ENCODE measurements around the gene CABCOCO1.
"Not testable (repeated sequence)": the region's sequence is repeated elsewhere in the genome, so short reads cannot be mapped to it uniquely, and the experiment has no call there.

Gene CABCOCO1

DNA sequence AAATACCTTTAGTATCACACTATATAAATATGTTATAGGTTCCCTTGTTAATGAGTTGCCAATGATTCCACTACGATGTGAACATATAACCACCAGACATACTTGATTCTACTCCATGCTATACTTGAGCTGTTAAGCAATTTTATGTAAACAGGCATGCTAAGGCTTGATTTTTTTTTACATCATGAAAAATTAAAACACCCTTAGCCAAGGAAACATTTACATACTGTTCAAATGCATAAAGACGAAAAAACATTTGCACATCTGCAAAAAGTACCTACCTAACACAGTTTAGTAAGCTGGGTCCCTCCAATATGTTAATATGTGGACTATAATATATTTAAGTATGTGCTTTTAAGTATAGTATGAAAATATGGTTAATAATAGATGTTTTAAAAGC, 9.0 kb upstream of the CABCOCO1 start:
- no peak for DNase-seq

GRCh38 chr10:61655335-61655851, 7.3 kb upstream of the CABCOCO1 start:
- DNase-seq: no peak

DNA sequence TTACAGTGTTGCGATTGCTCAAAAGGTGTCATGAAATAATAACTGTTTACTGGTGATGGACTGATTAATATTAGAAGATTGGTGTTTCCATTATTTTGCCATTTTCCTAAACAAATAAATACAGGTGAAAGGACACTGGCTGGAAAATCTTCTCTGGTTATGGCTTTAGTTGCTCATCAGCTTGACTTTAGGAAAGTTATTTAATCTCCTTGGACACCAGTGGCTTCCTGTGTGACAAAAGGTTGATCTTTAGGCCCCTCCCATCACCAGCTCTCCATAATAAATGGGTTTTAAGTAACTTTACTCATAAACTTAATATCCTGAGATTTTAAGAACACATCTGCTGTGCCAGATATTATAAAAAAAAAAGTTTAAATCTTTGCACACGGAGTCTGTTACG, 737 bp downstream of the CABCOCO1 start:
- DNase-seq: no peak

GRCh38 chr10:61664985-61665384, 2.3 kb downstream of the CABCOCO1 start:
- DNase-seq: no peak

- no peak for DNase-seq
Measured at GRCh38 chr10:61669161-61669725, 6.5 kb downstream of the CABCOCO1 start.

- DNase-seq: no peak
Measured at GRCh38 chr10:61669849-61670248, 7.1 kb downstream of the CABCOCO1 start.

GRCh38 chr10:61673360-61673759, 10.6 kb downstream of the CABCOCO1 start:
- no peak for DNase-seq

- no peak for DNase-seq
Measured at GRCh38 chr10:61682323-61682722, 19.6 kb downstream of the CABCOCO1 start.

DNA sequence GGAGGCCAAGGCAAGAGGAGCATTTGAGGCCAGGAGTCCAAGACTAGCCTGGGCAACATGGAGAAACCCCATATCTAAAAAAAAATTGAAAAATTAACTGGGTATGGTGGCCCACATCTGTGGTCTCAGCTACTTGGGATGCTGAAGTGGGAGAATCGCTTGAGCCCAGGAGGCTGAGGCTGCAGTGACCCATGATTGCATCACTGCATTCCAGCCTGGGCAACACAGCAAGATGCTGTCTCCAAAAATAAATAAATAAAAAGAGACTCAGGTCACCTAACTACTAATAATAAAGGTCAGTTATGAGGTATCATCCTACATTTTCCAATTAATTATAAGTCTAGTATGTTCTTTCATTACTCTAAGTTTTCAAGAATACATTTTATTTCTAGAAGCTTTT, 20.6 kb downstream of the CABCOCO1 start:
- no peak for DNase-seq

DNA sequence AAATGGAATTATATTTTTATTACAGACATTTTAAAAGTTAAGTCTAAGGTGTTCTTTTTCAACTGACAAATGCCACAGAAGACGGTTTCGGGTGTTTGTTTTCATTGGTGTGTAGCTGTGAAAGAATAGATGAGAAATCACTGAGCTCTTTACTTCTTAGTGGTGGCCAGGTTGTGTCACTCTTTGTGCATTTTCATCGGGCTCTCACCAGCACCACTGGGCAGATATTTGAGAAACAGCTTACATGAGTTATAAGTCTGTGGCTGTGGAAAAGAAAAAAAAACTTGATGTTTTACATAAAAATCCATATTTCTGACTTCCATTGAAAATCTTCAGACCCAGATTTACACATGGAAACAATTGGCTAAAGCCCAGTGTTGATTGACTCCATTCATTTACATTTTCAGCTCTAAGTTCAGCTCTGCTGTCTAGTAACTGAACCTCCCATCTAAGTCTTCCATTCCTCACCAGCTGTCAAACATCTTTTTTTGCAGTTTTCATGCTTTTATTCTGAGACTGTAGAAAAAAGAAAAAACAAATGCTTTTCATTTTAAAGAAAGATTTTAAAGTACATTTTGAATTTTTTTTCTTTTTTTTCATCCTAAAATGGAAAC, 22.3 kb downstream of the CABCOCO1 start:
- no peak for DNase-seq

GRCh38 chr10:61688551-61689308, 26.0 kb downstream of the CABCOCO1 start:
- no peak for DNase-seq

DNA sequence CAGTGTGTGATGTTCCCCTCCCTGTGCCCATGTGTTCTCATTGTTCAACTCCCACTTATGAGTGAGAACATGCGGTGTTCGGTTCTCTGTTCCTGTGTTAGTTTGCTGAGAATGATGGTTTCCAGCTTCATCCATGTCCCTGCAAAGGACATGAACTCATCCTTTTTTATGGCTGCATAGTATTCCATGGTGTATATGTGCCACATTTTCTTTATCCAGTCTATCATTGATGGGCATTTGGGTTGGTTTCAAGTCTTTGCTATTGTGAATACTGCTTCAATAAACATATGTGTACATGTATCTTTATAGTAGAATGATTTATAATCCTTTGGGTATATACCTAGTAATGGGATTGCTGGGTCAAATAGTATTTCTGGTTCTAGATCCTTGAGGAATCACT, 28.9 kb downstream of the CABCOCO1 start:
- not testable (repeated sequence) for DNase-seq

- no peak for DNase-seq
Measured at GRCh38 chr10:61692447-61693010, 29.8 kb downstream of the CABCOCO1 start.

DNA sequence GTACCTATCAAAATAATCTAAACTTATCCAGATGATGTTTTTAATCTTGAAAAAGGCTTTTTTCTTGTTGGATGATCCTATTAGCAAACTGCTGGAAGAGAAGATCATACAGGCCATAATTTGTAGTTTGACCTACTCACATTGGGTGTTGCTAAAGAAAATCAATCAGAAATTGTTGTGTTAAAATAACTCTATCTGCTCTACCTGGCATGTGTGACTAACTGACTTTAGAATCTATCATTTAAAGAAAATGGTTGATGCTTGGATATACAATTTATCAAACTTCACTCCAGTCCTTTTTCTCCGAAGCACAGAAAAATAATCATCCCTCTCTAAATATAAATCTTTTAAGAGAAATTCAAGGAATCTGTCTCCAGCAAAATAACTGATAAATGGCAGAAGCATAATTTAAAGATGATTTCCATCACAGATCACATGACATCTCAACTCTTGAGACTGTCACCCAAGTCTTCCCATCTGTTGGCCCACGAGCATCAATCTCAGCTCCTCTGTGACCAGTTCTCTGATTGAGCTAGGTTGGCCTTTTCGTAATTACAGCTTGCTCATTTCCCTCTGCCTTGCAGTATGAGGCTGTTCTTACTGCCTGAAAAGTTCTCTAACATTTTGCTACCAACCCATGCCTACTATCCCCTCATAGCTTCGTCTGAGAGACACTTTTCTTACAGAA, 36.4 kb downstream of the CABCOCO1 start:
- DNase-seq: no peak

- no peak for DNase-seq
Measured at GRCh38 chr10:61701055-61701705, 38.5 kb downstream of the CABCOCO1 start.

- no peak for DNase-seq
Measured at GRCh38 chr10:61701706-61702105, 39.0 kb downstream of the CABCOCO1 start.

DNA sequence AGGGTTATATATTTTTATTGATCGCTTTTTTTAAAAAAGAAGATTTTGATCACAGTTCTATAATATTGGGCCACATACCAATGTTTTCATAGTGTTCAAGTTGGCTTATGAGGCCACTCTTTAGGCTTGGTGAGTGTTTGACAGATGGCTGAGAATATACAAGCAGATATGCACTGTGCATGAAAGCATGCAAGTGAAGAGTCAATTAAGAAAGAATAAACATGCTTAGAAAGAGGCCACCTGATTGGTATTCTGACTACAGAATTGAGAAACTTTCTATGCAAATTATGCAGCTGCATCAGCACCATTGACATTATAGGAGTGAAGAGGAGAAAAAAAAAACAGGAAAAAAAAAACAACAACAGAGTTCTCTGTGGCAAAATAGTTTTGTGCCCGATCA, 39.9 kb downstream of the CABCOCO1 start:
- no peak for DNase-seq

GRCh38 chr10:61705022-61705613, 42.4 kb downstream of the CABCOCO1 start:
- DNase-seq: no peak

DNA sequence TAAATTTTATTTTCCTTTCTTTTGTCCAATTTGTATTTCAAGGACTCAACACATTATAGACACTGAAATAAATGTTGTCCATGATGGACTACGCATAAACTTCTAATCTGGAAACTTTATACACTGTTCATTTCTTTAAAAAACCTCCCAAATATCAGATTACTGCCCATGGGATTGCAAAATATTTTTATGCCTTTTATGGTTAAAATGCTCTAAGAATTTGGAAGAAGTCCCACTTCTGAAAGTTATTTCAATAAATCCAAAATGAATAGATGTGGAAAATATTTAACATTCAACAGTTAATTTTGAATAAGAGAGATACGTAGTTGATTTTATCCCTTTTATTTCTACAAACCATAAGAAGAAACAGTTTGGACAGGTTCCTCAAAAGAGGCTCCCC, 46.1 kb downstream of the CABCOCO1 start:
- DNase-seq: no peak

DNA sequence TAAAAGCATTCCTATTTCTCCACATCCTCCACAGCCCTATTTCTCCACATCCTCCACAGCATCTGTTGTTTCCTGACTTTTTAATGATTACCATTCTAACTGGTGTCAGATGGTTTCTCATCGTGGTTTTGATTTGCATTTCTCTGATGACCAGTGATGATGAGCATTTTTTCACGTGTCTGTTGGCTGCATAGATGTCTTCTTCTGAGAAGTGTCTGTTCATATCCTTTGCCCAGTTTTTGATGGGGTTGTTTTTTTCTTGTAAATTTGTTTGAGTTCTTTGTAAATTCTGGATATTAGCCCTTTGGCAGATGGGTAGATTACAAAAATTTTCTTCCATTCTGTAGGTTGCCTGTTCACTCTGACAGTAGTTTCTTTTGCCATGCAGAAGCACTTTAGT, 49.4 kb downstream of the CABCOCO1 start:
- DNase-seq: not testable (repeated sequence)

DNA sequence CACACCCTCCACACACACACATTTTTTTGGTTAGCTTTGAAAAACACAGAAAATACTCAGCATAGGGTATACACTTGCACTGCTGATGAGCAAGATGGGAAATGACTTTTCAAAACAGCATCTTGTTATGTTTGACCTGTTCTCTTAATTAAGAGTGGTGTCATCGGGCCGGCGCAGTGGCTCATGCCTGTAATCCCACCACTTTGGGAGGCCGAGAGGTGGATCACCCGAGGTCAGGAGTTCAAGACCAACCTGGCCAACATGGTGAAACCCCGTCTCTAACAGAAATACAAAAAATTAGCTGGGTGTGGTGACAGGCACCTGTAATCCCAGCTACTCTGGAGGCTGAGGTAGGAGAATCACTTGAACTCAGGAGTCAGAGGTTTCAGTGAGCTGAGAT, 56.7 kb downstream of the CABCOCO1 start:
- DNase-seq: not testable (repeated sequence)

GRCh38 chr10:61719906-61720305, 57.2 kb downstream of the CABCOCO1 start:
- DNase-seq: no peak

Data from cerebellar nuclear complex (tissue), 1 donor.